Activated CD4-positive, alpha-beta T cell treated with anti-CD3 and anti-CD28 coated beads for 36 hours (primary cell): ENCODE data around the gene GLG1. TPM values are rescaled to one million over a fixed set of nuclear protein-coding genes. Genes with fewer than 3 reads are reported as not detected.

Source experiments
- ATAC-seq: fragments of 200-7000 bp; cut with Tn5 transposase; one replicate; pipeline ENCODE4 v1.10.0; 2021; ENCODE audit warnings: mild to moderate bottlenecking, moderate library complexity
- CTCF ChIA-PET: fragments of 350-600 bp; sonication (Branson Sonifier 250); formaldehyde crosslinking; loops from one replicate; lab custom pipeline; 2021; ENCODE audit warnings: antibody characterized with exemption; lab: Charles Lee
- POLR2A ChIA-PET: fragments of 350-600 bp; sonication (Branson Sonifier 250); formaldehyde crosslinking; loops from one replicate; lab custom pipeline; 2021; ENCODE audit warnings: antibody characterized with exemption, inconsistent platforms; lab: Charles Lee
- DNase-seq: peaks from one replicate; pipeline ENCODE4 v3.0.0-alpha.2; 2020
- H3K27ac Mint-ChIP-seq: one replicate; pipeline ENCODE4 v1.8.0; 2021; ENCODE audit warnings: mixed read lengths
- H3K27me3 Mint-ChIP-seq: one replicate; pipeline ENCODE4 v1.8.0; 2021; ENCODE audit warnings: mixed read lengths
- H3K36me3 Mint-ChIP-seq: one replicate; pipeline ENCODE4 v1.8.0; 2021; ENCODE audit warnings: low read depth, mixed read lengths
- H3K4me1 Mint-ChIP-seq: one replicate; pipeline ENCODE4 v1.8.0; 2021; ENCODE audit warnings: mixed read lengths
- H3K4me3 Mint-ChIP-seq: one replicate; pipeline ENCODE4 v1.8.0; 2021; ENCODE audit warnings: mild to moderate bottlenecking, moderate library complexity, mixed read lengths
- H3K9me3 Mint-ChIP-seq: one replicate; pipeline ENCODE4 v1.8.0; 2021; ENCODE audit warnings: low read depth, mixed read lengths
- intact Hi-C, 2 experiments: fragments of 100-400 bp; cut with DNase I in 1 of 2; cut with micrococcal nuclease in 1 of 2; formaldehyde crosslinking; loops; one replicate each; pipeline versions ENCODE4 v1.14.2 to v1.15.1; 2022 to 2024; cut with DNase I, micrococcal nuclease
- total RNA-seq, 2 experiments: library from RNA; stranded (reverse); gene quantifications; one replicate each; pipeline ENCODE4 v1.2.3, GENCODE V29; 2021

Gene GLG1
- total RNA-seq, 2 experiments from 2014 or later, result 66.3 to 68.3 TPM

- ATAC-seq (no peak), DNase-seq (no peak)
- ChIA-PET CTCF (interaction anchor here (1.0 to 1.6 kb wide), 4 partner anchors 9 to 127 kb away, joined by 3 to 4 read pairs (median 3); no protein-coding TSS in a partner anchor), POLR2A (interaction anchor here (0.6 kb wide), 1 partner anchor 14 kb away, joined by 4 read pairs; no protein-coding TSS in a partner anchor)
- H3K4me1 Mint-ChIP-seq, result peaks cover 60% of the 10 kb centered on the region
- no peak overlapping the region for H3K27ac Mint-ChIP-seq
- peaks cover 20% of the 10 kb centered on the region for H3K36me3 Mint-ChIP-seq
- H3K4me3 Mint-ChIP-seq, result no peak overlapping the region
- H3K9me3 Mint-ChIP-seq, result no peaks in the 10 kb centered on the region
- intact Hi-C loops, result no loop called here
- no peaks in the 10 kb centered on the region for H3K27me3 Mint-ChIP-seq
Observed at GRCh38 chr16:74591876-74592650, 14.9 kb downstream of the GLG1 start.

DNA sequence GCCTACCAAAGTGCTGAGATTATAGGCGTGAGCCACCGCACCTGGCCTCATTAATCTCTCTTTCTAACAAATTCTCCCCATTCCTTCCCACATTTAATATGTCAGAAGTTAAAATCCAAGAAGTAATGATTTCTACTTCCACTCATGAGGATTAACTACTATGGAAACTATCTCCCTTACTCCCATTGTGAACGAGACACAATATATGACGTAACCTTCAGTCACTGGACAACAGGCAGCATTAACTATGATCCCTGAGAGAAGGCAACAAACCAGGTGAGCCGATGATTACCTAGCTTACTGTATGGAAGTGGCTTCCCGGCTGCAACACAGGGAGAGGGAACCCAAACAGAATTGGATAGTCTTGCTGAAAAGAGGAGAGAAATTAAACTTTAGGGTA is 20.0 kb downstream of the GLG1 start:
- Mint-ChIP-seq H3K27ac (no peak overlapping the region), H3K27me3 (no peaks in the 10 kb centered on the region), H3K9me3 (no peaks in the 10 kb centered on the region), H3K36me3 (peaks cover 13% of the 10 kb centered on the region), H3K4me1 (peaks cover 56% of the 10 kb centered on the region), H3K4me3 (no peak overlapping the region)
- POLR2A ChIA-PET, result no interaction called here
- no peak for DNase-seq
- no peak for ATAC-seq
- intact Hi-C loops, result no loop called here
- CTCF ChIA-PET, result interaction anchor here (0.7 kb wide), 2 partner anchors 9 to 114 kb away, joined by 3 read pairs; partner anchors contain the start of gene MLKL

DNA sequence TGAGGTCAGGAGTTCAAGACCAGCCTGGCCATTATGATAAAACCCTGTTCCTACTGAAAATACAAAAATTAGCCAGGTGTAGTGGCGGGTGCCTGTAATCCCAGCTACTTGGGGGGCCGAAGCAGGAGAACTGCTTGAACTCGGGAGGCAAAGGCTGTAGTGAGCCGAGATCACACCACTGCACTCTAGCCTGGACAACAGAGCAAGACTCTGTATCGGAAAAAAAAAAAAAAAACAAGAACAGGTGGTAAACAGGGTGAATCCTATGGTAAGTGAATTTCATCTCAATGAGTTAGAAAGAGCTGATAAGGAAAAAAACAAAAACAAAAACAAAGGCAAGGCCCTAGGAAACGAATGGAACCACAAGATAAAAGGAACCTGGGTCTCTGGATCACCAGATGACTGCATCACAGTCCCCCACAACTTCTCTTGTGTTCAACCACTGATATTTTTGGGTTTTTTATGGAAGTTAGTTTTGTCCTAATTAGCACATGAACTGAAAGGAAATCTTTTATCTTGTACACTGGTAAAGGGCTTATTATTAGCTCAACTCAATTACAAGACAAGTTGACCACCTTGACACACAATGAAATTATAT is 21.0 kb downstream of the GLG1 start:
- intact Hi-C loops, result no loop called here

GRCh38 chr16:74583926-74584666 is 22.8 kb downstream of the GLG1 start:
- ChIA-PET CTCF (interaction anchor here (0.9 to 1.6 kb wide), 3 partner anchors 9 to 27 kb away, joined by 3 to 4 read pairs (median 3); no protein-coding TSS in a partner anchor), POLR2A (no interaction called here)
- intact Hi-C loops, result no loop called here
- Mint-ChIP-seq H3K4me1 (peaks cover 72% of the 10 kb centered on the region), H3K27ac (peak overlapping the region; percentile 52), H3K27me3 (no peaks in the 10 kb centered on the region), H3K4me3 (no peak overlapping the region), H3K36me3 (peaks cover 13% of the 10 kb centered on the region), H3K9me3 (no peaks in the 10 kb centered on the region)
- ATAC-seq (no peak), DNase-seq (no peak)

More for the DNA sequence above, 21.0 kb downstream of the GLG1 start:
- peaks cover 62% of the 10 kb centered on the region for H3K4me1 Mint-ChIP-seq
- no peaks in the 10 kb centered on the region for H3K27me3 Mint-ChIP-seq
- H3K4me3 Mint-ChIP-seq, result no peak overlapping the region
- peaks cover 13% of the 10 kb centered on the region for H3K36me3 Mint-ChIP-seq
- ATAC-seq (no peak), DNase-seq (no peak)
- ChIA-PET CTCF (interaction anchor here (0.9 to 1.2 kb wide), 3 partner anchors 10 to 24 kb away, joined by 3 to 4 read pairs (median 3); no protein-coding TSS in a partner anchor), POLR2A (interaction anchor here (0.7 kb wide), 1 partner anchor 61 kb away, joined by 5 read pairs; no protein-coding TSS in a partner anchor)
- H3K9me3 Mint-ChIP-seq, result no peaks in the 10 kb centered on the region
- no peak overlapping the region for H3K27ac Mint-ChIP-seq

DNA sequence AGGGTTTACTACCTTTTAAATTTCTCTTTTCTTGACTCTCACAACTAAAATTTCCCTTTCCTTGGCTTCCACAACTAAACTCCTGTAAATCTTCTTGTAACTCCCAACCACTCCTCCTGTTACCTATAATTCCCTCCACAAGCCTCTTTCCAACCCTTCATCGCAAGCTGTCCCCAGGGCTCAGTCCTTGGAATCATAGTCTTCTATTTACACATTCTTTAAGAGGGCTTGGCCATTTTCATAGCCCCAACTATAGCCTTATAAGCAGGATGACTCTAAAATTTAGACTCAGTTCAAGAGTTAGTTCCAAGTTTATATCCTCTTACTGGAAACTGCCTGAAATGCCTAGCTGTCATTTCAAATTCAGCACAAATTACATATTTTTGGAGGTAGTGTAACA is 23.9 kb downstream of the GLG1 start:
- peaks cover 73% of the 10 kb centered on the region for H3K4me1 Mint-ChIP-seq
- peak overlapping the region; percentile 16 for H3K27ac Mint-ChIP-seq
- intact Hi-C loops, result no loop called here
- H3K9me3 Mint-ChIP-seq, result no peaks in the 10 kb centered on the region
- CTCF ChIA-PET, result interaction anchor here (0.9 to 1.3 kb wide), 2 partner anchors 10 to 13 kb away, joined by 3 read pairs; no protein-coding TSS in a partner anchor
- DNase-seq (no peak), ATAC-seq (no peak)
- peaks cover 13% of the 10 kb centered on the region for H3K36me3 Mint-ChIP-seq
- H3K4me3 Mint-ChIP-seq, result no peak overlapping the region
- POLR2A ChIA-PET, result no interaction called here
- no peaks in the 10 kb centered on the region for H3K27me3 Mint-ChIP-seq

DNA sequence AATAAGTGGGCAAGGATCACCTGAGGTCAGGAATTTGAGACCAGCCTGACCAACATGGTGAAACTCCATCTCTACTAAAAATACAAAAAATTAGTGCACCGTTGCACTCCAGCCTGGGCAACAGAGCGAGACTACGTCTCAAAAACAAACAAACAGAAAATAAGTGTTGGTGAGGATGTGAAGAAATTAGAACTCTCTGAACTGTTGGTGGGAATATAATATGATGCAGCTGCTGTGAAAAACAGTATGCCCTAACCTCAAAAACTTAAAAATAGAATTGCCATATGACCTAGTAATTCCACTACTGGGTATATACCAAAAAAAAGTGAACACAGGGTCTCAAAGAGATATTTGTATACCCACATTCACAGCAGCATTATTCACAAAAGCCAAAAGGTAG is 26.1 kb downstream of the GLG1 start:
- Mint-ChIP-seq H3K27ac (no peak overlapping the region), H3K4me1 (peaks cover 71% of the 10 kb centered on the region), H3K27me3 (no peaks in the 10 kb centered on the region), H3K4me3 (no peak overlapping the region), H3K36me3 (peaks cover 8% of the 10 kb centered on the region), H3K9me3 (no peaks in the 10 kb centered on the region)
- DNase-seq, result no peak
- CTCF ChIA-PET, result interaction anchor here (0.6 kb wide), 1 partner anchor 73 kb away, joined by 3 read pairs; no protein-coding TSS in a partner anchor
- no peak for ATAC-seq
- POLR2A ChIA-PET, result no interaction called here
- intact Hi-C loops, result no loop called here

DNA sequence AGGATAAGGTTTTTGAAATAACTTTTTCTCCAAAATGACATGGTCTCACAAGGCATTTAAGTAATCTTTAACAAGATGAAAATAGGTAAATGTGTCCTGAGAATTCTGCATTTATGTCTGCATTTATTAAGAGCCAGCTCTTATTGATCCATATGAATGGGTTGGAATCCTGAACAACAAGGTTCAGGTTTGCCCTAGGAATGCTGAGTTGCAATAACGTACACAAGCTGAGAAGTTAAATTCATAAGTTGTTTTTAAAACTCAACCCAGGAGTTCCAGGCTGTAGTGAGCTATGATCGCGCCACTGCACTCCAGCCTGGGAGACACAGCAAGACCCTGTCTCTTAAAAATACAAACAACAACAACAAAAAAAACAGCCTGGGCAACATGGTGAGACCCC is 28.1 kb downstream of the GLG1 start:
- Mint-ChIP-seq H3K36me3 (peaks cover 5% of the 10 kb centered on the region), H3K4me1 (peaks cover 78% of the 10 kb centered on the region), H3K4me3 (no peak overlapping the region), H3K27me3 (no peaks in the 10 kb centered on the region), H3K27ac (no peak overlapping the region), H3K9me3 (no peaks in the 10 kb centered on the region)
- intact Hi-C loops, result loop anchor here (1.0 to 2.0 kb wide), 2 partner anchors 22 kb away; no protein-coding TSS in a partner anchor
- no peak for DNase-seq
- ATAC-seq, result no peak
- CTCF ChIA-PET, result interaction anchor here (0.6 to 1.2 kb wide), 3 partner anchors 14 to 43 kb away, joined by 3 to 5 read pairs (median 4); partner anchors contain the start of gene GLG1
- POLR2A ChIA-PET, result interaction anchor here (0.6 kb wide), 1 partner anchor 72 kb away, joined by 4 read pairs; no protein-coding TSS in a partner anchor

GRCh38 chr16:74578433-74578832 is 28.5 kb downstream of the GLG1 start:
- ChIA-PET POLR2A (interaction anchor here (0.6 kb wide), 1 partner anchor 72 kb away, joined by 4 read pairs; no protein-coding TSS in a partner anchor), CTCF (interaction anchor here (0.6 to 1.2 kb wide), 3 partner anchors 14 to 44 kb away, joined by 3 to 5 read pairs (median 4); partner anchors contain the start of gene GLG1)
- Mint-ChIP-seq H3K4me3 (no peak overlapping the region), H3K27me3 (no peaks in the 10 kb centered on the region), H3K4me1 (peaks cover 76% of the 10 kb centered on the region), H3K36me3 (peaks cover 3% of the 10 kb centered on the region), H3K9me3 (no peaks in the 10 kb centered on the region), H3K27ac (no peak overlapping the region)
- intact Hi-C loops, result loop anchor here (1.0 to 2.0 kb wide), 2 partner anchors 22 to 23 kb away; no protein-coding TSS in a partner anchor
- DNase-seq (no peak), ATAC-seq (no peak)

DNA sequence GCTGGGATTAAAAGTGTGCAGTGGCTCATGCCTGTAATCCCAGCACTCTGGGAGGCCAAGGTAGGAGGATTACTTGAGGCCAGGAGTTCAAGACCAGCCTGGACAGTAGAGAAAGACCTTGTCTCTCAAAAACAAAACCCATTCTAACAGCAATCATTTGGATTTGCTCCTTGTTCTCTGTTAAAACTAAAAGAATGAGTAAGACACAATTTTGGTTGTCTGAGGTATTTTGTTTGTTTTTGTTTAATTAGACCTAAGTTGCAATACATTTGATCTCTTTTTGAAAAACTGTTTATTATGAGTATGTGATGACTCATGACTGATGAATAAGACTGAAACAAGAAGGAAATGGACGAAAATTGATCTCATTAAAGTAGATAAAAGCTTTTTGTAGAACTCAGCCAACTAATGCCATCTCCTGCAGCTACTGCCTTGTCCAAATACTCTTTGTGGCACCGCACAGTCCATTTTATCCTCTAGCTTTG is 29.0 kb downstream of the GLG1 start:
- Mint-ChIP-seq H3K4me1 (peaks cover 76% of the 10 kb centered on the region), H3K27me3 (no peaks in the 10 kb centered on the region), H3K27ac (peak overlapping the region; percentile 40), H3K36me3 (peaks cover 3% of the 10 kb centered on the region), H3K9me3 (no peaks in the 10 kb centered on the region), H3K4me3 (no peak overlapping the region)
- ATAC-seq (peak; percentile 75), DNase-seq (no peak)
- ChIA-PET POLR2A (no interaction called here), CTCF (interaction anchor here (0.5 to 1.2 kb wide), 8 partner anchors 9 to 84 kb away, joined by 3 to 5 read pairs (median 3); partner anchors contain the start of gene GLG1)
- intact Hi-C loops, result loop anchor here (1.0 to 2.0 kb wide), 2 partner anchors 23 kb away; no protein-coding TSS in a partner anchor

GRCh38 chr16:74575807-74576643 is 30.9 kb downstream of the GLG1 start:
- DNase-seq (no peak), ATAC-seq (no peak)
- Mint-ChIP-seq H3K4me1 (peaks cover 78% of the 10 kb centered on the region), H3K27ac (no peak overlapping the region), H3K9me3 (no peaks in the 10 kb centered on the region), H3K36me3 (peaks cover 3% of the 10 kb centered on the region), H3K27me3 (no peaks in the 10 kb centered on the region), H3K4me3 (no peak overlapping the region)
- intact Hi-C loops, result no loop called here
- POLR2A ChIA-PET, result no interaction called here
- CTCF ChIA-PET, result interaction anchor here (1.0 to 1.3 kb wide), 2 partner anchors 10 to 30 kb away, joined by 3 read pairs; no protein-coding TSS in a partner anchor
